ENCODE data around the gene SKI.

Gene SKI

DNA sequence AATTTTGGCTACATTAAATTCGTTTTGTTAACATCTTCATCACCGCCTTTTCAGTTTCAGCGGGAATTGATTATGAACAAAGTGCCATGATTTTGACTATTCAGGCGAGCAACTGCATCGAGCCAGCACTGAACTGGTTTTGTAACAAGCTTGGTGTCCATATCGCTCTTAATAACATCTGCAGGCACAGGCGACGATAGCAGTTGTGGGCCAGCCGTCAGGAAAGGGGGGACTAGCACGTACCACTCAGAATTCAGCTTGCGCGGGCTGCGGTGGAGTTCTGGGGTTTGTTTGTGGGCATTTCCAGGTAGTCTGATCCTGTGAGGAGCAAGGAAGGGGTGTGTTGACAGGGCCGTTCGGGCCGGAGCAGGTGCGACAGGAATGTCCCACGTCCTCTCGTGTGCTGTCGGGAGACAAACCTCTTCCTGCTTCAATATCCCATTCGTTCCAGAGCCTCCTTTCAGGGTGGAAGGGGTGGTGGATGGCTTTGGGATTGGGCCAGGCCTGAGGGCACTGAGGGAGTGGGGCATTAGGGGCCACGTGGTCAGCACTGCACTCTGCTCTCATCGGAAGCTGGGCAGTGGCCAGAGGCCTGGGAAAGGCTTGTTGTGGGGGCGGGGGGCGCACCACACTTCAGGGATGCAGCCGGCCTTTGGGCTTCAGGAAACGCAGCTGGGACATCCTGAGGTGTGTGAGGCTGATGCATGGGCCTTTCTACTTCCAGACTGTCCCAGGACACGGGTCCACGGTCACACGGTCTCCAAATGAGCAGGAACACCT, 39.1 kb downstream of the SKI start:
- no peak for DNase-seq

DNA sequence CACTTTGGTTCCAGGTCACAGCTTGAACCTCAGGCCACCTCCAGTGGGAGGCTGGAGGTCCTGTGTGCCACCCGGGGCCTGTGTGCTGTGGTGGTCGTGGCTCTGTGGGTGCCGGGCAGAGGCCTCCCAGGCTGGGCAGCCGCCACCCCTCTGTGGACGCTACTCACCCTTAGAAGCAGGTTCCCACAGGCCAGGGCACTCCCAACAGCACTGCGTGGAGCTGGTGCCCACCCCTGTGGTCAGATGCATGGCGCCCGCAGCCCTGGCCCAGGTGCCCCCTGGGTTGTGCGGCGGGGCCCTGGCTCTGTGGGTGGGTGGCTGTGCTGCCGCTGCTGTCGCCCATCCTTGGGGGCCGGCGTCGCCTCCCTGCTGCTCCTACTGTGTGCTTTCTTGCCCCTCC, 39.7 kb downstream of the SKI start:
- no peak for DNase-seq

DNA sequence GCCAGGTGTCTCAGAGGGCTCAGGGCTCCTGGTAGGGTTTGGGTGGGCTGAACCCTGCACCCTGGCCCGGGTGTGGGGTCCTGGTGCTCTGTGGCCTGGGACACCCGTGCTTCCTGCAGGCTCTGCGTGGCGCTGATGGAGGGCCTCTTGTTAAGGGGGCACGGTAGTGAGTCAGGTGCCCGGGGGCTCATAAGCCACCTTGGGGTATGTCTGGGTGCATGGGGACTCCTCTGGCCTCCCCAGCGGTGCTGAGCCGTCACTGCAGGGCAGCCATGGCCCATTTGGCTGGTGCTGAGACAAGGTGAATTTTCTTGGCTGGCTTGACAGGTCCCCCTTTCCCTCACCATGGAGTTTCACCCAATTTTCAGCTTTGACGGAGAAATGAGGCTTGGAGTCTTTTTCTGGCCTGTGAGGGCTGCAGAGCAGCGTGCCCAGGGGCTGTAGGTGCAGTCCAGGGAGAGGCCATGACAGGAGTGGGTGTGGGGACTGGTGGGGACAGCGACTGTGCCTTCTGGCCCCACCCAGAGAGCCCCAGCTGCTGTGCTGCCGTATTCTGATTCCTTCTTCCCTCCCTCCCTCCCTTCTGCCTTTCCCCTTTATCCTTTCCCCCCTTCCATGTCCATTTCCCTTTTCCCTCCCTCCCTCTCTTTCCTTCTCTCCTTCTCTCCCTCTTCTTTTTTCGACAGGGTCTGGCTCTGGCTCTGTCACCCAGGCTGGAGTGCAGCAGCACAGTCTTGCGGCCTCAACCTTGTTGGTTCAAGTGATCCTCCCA, 40.4 kb downstream of the SKI start:
- DNase-seq: no peak

DNA sequence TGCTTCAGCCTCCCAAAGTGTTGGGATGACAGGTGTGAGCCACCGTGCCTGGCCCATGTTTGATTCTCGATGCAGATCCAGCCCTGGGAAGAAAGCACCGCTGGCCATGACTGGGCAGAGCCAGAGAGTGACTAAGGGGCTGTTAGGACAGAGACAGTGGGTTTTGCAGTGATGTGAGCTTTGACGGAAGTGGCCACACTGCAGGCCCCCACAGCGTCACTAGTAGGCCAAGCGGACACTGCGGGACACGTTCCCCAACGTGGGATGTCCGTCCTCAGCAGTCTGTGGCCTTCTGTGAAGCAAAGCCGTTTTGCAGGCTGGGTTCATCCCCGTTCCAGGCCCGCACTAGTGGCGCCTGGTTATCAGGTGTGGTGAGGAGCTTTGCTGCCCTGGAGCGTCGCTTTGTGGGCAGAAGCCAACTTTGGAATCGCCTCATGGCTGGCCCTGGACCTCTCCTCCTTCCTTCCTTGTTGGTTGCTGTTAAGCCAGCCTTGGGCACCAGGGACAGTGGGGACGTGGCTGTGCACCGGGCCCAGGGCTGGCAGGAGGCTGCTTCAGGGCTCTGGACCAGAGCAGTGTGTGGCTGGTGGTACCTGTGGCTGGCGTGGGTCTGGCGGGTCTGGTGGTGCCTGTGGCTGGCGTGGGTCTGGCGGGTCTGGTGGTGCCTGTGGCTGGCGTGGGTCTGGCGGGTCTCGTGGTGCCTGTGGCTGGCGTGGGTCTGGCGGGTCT, 41.2 kb downstream of the SKI start:
- DNase-seq: no peak

DNA sequence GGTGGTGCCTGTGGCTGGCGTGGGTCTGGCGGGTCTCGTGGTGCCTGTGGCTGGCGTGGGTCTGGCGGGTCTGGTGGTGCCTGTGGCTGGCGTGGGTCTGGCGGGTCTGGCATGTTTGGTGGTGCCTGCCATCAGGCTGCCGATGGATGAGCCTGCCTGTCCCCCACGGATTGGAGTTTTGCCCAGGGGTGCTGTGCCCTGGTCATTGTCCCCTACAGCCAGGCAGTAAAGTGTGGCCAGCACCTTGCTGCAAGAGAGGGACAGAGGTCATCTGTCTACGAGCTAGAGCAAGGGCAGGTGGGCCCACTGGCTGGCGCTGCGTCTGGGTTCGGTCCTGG, 41.8 kb downstream of the SKI start:
- DNase-seq: no peak

DNA sequence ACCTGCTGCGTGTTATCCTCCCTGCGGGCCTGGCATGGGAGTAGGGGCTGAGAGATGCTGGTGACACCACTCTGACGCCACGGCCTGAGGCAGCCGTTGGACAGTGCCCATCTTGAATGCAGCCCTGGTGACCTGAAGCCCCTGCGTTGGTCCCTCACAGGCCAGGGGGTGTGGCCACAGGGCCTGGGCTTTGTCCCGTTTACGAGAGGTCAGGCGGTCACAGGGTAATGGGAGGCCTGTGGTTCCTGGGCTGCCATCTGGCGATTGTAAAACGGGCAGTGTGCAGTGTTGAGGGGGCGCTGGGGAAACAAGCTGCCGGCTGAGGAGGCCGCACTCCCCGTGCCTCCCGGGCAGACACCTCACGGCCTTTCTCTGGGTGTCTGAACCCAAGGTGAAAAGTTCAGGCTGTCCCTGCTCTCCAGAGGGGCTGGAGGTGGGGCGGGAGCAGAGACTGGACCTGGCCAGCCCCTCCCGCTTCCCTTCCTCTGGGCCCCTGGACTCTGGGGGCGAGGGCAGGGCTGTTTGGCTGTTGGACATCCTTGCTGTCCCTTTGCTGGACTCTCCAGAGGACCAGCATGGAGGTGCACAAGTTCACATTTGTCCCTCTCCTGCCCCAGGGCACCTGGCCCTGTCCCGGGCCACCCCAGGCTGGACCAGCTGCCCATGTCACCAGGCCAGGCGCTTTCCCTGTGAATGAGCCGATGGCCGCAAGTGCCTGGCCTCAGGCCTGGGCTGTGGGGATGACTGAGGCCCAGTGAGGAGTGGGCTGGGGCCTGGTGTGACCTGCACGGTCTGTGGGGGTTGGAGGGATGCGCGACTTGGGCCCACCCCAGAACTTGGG, 42.4 kb downstream of the SKI start:
- DNase-seq: no peak

DNA sequence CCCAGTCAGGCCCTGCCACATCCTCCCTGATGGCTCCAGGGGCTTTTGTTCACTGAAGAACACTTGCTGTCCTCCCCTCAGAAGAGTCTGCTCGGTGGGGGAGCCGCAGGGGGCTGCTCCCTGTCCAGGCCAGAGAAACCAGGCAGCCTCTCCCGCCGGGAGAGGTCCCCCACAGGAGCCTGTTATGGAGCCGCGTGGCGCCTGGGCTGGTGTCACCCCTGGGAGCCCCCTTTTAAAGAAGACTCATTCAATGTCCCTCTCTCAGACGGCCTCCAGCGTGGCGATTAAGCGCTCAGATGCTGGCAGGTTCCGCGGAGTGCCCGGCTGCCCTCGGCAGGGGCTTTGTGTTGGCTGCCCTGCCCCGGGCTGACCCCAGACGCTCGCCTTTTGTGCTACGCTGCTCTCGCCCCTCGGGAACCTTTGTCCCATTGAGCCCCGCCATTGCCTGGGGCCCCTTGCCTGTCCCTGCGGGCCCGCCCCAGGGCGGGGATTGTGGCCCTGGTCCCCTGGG, 43.1 kb downstream of the SKI start:
- no peak for DNase-seq

DNA sequence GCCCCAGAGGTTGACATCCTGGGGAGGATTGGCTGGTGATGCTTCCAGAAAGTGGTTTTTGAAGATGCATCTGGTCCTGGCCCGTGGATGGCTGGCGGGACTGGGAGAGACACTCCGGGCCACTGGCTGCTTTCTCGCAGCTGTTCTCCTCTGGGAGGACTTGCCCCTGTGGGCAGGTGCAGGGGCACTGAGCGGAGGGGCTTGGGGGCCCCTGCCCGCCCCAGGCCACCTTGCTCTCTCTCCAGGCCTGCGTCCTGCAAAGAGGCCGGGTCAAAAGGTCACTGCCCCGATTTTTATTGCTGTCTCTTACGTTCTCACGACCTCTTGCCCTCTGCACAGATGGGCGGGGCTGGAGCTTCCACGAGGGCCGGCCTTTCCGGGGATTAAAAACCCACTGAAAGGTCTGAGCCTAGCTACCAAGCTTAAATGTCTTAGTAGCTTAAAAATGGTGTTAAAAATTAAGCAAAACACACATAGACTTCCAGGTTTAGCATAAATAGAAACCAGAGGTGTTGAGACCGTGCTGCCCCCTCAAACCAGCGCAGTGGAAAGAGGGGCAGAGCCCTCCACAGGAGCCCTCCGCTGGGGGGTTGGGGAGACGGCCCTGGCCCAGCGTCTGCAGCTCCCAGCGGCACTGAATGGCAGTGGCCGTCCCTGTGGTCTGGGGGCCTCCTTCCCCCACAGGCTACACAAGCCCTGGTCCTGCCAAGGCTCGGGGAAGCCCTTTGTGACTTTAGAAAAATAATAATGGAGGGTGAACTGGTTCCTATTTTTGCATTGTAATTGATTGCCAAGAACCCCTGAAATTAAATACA, 43.9 kb downstream of the SKI start:
- no peak for DNase-seq

DNA sequence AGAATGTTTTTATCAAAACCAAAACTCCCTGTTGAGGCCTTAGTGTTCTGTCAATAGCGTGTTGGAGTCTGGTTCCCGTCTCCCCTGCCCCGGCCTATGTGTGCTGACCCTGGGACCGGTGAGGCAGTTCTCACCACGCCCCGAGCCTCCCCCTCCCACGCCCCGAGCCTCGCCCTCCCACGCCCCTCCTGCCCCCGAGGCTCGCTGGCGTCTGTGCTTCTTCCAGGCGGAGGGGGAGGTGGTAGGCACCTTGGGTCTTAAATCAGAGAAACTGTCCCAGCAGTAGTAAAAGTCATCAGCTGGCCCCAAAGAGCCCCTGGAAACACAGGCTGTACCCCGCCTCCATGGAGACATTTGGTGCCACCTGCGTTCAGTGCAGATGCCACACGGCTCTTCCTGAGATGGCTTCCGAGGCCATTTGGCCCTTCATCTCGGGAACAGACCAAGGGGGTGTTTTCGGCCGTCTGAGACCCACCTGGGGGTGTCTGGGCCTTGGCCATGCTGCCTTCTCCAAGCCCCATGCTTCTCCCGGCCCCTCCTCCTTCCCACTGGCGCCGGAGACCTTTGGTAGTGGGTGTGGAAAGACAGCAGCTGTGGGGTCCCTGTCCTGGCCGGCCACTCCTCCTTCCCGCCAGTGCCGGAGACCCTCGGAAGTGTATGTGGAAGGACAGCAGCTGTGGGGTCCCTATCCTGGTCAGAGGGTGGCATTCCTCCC, 44.7 kb downstream of the SKI start:
- no peak for DNase-seq

DNA sequence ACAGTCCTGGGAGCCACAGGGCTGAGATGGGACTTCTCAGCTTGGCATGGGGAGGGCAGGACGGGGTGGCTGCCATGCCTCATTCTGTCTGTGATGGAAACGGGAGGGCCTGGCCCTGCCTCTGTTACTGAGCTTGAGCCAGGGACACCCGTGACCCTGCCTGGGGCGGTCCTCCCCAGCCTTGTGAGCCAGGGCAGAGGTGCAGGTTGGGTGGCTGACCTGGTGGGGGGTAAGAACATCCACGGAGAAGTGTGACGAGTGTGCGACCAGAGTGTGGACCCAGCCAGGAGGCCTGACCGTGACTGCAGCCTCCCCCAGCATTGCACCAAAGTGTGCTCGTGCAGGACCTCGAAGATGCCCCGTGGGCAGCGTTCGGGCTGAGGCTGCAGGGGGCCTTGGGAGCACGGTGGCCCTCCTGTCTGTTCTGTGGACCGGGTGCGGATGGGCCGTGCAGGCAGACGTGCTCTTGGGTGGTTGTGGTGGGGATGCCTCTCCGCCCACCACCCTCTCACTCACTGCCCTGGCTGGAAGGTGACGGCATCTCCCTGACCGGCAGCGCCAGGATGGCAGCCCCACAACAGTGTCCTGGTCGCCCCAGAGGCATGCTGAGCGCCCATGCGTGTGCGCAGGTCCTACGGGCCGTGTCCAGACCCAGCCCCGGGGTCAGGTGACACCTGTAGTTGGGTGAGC, 45.4 kb downstream of the SKI start:
- no peak for DNase-seq

DNA sequence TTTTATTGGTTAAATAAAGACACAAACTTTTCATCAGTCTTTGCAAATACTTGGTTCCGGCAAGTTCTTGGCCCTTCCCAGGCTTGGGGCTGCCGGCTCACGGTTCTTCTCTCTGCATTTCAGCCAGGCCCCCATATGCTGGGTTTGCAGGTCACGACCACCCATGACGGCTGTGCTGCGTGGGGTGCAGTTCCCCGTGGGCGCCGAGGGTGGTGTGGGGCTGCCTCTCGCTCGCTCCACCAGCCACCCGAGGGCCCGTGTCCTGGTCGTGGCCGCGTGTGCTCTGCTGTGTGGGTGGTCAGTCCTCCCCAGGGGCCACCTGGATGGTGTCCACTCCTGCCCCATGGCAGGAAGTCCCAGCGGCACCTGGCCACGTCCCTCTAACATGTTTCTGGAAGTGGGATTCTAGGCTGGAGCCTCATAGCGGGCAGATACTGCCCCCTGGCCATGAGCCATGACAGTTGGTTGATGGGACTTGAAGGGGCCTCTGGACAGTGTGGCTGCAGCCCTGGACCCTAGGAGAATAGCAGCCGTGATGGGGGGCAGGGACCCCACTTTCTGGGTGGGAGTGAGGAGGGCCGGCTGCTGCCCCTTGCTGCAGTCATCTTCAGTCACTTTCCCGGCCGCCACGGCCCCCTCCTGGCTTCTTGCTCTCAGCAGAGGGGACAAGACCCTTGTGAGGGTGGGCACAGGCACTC, 46.3 kb downstream of the SKI start:
- no peak for DNase-seq

DNA sequence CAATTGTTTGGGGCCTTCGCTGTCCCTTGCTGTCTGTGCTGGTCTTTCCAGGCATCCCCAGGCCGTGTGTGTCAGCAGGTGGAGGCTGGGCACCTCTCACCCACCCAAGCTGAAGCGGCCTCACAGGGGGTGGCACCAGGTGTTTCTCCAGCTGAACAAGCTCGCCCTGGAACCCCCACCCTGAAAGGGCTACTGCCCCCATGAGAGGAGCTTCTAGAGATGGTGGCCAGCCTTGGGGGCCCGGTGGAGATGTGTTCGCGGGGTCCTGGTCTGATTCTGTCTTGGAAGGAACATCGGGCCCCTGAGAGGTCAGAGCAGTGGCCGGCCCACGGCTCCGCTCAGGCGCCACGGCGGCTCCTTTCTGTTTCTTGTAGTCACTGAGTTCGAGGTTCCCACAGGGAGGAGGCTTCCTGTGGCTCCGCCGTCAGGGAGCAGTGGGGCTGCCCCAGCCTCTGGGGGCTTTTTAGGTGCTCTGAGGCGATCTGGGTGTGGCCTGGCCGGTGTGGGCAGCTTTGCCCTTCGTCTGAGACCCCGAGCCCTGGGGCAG, 46.9 kb downstream of the SKI start:
- DNase-seq: no peak

DNA sequence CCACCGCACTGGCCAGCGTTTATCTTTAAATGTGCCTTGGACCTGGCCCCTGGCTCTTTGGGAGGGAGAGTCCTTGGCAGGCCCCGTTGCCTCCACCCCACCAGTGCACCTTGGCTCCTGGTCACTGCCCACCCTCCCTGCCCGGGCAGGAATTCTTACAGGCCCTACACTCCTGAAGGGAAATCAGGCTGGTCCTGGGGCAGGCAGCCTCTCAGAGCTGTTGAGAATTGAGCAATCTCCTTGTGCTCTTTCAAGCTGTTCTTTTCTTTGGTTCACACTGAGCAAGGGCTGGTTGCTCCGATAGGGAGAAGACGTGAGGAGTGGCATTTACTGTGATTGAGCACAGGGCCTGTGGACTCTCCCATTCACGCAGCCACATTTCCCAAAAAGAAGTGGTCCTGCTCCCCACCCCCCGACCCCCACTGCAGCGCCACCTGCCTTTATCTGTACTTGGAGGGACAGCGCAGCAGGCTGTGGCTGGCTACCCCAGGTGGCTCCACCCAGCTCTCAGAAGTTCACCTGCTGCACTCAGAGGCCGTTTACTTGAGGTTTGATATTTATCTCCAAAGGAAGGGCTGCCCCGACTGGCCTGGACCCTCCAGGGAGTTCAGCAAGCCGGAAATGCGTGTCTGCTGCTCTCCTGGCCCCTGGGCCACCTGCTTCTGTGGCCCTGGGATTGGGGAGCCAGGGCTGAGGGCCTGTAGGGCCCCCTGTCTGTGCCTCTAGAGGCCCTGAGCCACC, 47.8 kb downstream of the SKI start:
- no peak for DNase-seq

DNA sequence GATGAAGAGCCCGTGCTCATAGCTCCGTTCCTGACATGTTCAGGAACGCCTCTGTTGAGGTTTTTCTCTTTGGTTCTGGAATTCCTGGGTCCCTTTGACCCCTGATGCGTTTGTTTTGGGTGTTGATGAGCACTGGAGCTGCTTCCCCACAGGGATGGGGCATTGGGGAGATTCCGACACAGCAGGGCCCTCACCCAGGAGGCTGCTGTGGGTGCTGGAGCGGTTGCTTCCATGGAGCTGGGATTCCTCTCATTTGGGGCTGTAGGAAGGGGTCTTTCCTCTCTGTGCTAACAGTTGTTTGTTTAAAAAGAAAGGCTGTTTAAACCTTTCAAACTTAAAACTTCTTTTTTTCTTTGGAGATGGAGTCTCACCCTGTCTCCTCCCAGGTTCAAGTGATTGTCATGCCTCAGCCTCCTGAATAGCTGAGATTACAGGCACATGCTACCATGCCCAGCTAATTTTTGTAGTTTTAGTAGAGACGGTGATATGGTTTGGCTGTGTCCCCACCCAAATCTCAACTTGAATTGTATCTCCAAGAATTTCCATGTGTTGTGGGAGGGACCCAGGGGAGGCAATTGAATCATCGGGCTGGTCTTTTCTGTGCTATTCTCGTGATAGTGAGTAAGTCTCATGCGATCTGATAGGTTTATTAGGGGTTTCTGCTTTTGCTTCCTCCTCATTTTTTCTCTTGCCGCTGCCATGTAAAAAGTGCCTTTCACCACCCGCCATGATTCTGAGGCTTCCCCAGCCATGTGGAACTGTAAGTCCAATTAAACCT, 48.9 kb downstream of the SKI start:
- DNase-seq: no peak

DNA sequence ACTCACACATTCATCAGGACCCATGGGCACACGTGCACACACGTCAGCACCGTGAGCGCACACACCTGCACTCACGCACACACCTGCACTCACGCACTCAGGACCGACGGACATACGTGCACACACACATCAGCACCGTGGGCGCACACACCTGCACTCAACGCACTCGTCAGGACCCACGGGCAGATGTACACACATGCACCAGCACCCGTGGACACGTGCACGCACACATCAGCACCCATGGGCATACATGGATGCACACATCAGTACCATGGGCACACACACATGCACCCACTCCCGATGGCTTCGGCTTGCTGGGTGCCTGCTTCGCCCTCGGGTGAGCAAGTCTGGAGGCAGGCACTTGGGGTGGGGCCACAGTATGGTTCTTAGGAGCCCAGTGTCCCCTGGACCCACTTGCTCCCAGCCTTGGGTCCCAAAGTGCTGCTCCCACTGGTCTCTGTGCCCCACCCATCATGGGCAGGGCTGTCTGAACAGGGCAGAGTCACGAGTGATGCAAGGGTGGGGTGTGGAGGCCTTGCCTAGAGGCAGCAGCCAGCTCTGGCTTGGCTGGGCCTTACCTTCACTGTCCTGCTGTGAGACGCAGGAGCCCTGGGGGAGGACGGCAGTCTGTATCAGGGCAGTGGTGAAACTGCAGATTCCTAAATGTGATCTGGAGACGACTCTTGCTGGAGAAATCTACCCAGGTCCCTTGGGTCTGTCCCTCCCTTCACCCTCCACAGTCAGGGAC, 49.8 kb downstream of the SKI start:
- no peak for DNase-seq

DNA sequence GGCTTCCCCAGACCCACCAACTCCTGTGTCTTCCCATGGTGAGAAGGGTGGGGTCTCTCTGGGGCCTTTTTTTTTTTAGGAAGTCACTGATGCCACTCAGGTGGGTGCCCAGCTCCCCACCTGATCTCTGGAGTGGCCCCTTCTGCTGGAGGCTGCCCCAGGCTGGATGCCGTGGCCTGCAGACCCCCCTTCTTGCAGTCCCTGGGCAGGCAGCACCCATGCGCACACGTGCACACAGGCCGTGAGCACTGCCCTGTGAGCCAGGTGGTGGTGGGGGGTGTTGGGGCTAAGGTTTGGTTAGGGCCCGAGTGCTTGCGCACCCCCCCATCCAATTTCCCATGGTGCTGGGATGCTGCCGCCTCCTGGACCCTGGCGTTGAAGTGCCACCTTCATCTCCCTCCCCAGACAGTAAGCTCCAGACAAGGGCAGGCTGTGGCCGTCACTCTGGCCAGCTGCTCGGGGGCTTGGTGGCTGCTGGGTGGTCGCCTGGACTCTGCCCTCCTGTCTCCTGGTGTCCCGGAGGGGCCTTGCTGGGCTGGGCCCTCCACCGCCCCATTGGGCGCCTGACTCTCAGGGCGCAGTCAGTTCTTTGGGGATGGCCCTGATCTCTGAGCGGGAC, 50.6 kb downstream of the SKI start:
- DNase-seq: no peak

DNA sequence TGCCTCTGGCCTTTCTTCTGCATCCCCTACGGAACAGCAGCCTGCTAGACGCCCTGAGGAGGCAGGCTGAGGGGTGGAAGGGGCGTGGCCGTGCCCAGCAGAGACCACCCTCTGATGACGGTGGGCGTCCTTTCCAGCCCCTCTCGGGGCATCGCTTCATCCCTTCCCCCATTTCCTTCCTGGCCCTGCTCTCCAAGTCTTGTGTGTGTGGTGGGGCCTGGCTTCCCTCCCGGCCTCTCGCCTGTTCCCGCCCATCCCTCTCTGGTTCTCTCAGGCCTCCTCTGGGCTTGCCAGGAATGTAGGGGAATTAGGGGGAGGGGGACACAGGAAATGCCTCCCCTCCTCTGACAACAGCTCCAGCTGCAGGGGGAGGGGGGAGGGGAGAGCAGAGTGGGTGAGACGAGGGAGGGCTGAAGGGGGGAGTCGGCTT, 51.1 kb downstream of the SKI start:
- DNase-seq: no peak

All from effector CD4-positive, alpha-beta T cell (primary cell).